Measurements from ENCODE around the gene ZGPAT. TPM values are rescaled to one million over a fixed set of nuclear protein-coding genes. Genes with fewer than 3 reads are reported as not detected.

Gene ZGPAT
- total RNA-seq, 1 donor from 2014 or later, result 15.1 TPM

- intact Hi-C loops (cut with DNase I), result no loop called here
- DNase-seq (ENCODE audit: missing footprints), result no peak
- ATAC-seq, result no peak
These were observed 41.1 kb downstream of the ZGPAT start for GRCh38 chr20:63748934-63749270.

- ATAC-seq, result no peak
- DNase-seq (ENCODE audit: missing footprints), result no peak
- intact Hi-C loops (cut with DNase I), result no loop called here
These were observed 42.0 kb downstream of the ZGPAT start for GRCh38 chr20:63749597-63750508.

GRCh38 chr20:63750807-63751470, 43.1 kb downstream of the ZGPAT start:
- no peak for ATAC-seq
- intact Hi-C loops (cut with DNase I), result no loop called here
- DNase-seq (ENCODE audit: missing footprints), result no peak

DNA sequence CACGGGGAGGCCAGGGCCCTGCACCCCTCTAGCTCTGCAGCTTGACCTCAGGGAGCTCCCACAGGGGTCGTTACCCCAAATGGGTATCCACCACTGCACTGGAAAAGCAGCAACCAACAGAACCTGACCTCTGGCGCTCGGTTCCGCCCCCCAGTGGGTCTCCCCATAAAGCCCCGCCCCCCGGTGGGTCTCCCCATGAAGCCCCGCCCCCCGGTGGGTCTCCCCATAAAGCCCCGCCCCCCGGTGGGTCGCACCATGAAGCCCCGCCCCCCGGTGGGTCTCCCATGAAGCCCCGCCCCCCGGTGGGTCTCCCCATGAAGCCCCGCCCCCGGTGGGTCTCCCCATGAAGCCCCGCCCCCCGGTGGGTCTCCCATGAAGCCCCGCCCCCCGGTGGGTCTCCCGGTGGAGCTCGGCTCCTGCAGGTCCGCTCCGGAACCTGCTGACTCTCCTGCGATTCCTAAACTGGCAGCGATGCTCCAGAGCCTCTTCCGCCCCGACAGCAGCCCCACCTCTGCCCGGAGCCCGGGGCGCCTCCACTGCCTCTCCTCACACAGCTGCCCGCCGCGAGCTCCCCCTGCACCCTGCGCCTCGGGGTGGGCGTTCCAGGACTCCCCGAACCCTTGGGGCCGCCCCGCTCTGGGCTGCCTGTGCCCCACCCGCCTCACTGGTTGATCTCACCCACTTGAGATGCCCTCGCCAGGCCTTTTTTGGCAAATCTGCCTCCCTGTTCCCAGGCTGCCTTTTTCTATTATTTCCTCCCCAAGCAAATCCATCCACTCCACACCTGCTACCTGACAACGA, 43.8 kb downstream of the ZGPAT start:
- intact Hi-C loops (cut with DNase I), result no loop called here
- DNase-seq (ENCODE audit: missing footprints), result no peak

DNA sequence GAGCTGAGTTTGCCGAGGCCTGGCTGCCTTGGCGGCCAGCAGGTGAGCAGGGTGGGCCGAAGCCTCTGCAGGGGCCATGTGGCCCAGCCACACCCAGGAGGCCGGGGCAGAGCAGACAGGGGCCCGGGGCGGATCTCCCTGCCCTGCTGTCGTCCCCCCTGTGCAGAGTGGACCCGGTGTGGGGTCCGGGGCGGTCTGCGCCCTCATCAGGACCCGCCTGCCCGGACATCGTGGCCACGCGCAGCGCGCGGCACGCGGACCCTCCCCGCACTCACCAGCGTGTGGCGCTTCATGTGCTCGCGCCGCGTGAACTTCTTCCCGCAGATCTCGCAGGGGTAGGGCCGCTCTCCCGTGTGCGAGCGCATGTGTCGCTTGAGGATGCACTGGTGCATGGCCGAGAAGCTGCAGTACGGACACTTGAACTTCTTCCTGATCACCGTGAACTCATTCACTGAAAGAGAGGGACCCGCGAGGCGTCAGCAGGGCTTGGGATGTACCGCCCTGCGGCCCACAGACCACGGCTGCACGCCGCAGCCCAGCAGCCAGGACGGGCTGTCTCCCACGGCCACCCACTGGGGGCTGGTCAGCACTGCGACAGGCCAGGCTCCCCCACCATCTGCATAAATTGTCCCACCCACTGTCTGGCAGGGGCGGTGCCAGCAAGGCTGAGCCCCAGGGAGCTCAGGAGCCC, 44.7 kb downstream of the ZGPAT start:
- no peak for DNase-seq (ENCODE audit: missing footprints)
- intact Hi-C loops (cut with DNase I), result no loop called here
- no peak for ATAC-seq

More for the DNA sequence above, 43.8 kb downstream of the ZGPAT start:
- ATAC-seq, result no peak

DNA sequence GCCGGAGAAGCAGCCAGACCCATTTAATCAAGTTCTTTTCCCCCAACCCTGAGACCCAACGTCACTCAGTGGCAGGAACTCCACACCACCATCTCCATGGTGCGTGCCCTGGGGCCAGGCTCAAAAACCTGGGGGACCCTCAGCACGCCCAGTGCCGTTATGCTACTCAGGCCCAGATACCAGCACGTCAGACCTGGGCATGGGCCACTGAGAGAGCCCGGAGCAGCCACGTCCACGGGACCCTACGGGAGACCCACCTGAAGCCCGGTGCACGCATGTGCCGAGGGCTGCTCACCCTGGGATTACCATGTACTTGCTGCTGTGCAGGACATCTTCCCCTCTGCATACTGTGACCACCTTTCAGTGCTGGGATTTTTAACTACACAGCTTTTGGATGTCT, 45.5 kb downstream of the ZGPAT start:
- intact Hi-C loops (cut with DNase I), result no loop called here
- ATAC-seq, result no peak
- DNase-seq (ENCODE audit: missing footprints), result no peak

- intact Hi-C loops (cut with DNase I), result no loop called here
- no peak for DNase-seq (ENCODE audit: missing footprints)
- ATAC-seq, result peak; percentile 14
These were observed 46.2 kb downstream of the ZGPAT start for GRCh38 chr20:63754008-63754407.

DNA sequence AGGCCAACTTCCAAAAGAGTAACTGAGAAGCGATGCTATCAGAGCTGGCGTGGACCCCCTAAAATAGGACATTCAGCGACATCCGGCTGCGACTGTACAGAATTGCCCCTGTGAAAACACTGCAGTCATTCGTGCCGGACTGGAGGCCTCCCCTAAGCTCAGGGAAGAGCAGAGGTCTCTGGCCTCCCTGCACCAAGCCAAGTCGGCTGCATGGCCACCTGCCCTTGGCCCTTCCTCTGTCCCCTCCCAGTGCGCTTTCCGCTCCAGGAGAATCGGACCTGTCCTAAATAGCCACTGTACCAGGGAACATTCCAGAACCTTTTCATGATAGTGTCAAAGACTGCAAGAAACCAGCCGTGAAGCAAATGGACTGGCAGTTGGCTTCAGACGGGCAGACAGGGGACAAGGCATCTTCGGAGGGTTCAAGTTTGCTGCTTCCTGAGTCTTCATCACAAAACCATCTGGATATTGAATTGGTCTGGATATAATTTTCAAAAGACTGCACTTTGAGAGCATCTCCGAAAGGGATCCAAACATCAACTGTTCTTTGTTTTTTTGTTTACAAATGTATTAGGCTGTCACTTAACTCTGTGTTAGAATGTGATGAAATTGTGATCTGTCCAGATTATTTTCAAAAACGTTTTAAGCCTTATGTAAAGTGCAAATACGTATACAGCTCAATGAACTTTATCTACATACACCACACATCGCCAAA, 48.3 kb downstream of the ZGPAT start:
- intact Hi-C loops (cut with DNase I), result no loop called here
- no peak for DNase-seq (ENCODE audit: missing footprints)
- ATAC-seq, result no peak

DNA sequence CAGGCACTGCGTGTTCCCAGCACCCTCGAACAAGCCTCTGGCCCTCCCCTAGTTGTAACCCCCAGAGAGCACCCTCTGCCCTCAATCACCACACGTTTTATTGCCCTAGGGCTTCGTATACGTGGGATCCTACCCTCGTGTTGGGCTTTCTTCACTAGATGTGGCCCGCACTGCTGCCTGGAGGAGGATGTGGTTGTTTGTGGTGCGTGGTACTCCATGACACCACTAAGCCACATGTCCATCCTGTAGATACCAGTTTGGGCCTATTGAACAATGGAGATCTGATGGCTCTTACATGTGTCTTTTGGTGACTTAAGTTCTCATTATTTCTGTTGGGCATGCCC, 48.8 kb downstream of the ZGPAT start:
- intact Hi-C loops (cut with DNase I), result no loop called here
- ATAC-seq (no peak), DNase-seq (ENCODE audit: missing footprints) (no peak)

DNA sequence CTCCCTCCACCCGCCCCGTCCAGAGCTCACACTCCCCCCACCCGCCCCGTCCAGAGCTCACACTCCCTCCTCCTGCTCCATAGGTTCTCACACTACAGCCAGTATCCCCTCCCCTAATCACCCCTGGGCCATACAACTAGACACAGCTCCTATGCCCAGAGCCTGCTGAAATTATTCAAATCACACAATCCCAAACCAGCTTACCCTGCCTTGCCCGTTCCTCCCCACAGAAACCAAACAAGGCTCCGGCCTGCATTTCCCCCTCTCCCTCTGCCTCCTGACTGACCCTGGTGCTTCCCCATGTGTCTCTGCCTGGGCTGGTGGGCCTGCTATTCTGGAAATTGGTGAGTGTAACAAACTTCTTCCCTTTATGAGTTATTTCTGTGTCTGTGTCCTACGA, 50.3 kb downstream of the ZGPAT start:
- ATAC-seq (no peak), DNase-seq (ENCODE audit: missing footprints) (no peak)
- intact Hi-C loops (cut with DNase I), result no loop called here

- intact Hi-C loops (cut with DNase I), result no loop called here
- DNase-seq (ENCODE audit: missing footprints), result no peak
- no peak for ATAC-seq
These were observed 51.6 kb downstream of the ZGPAT start for GRCh38 chr20:63759377-63759901.

- no peak for ATAC-seq
- intact Hi-C loops (cut with DNase I), result no loop called here
- no peak for DNase-seq (ENCODE audit: missing footprints)
These were observed 57.4 kb downstream of the ZGPAT start for GRCh38 chr20:63765082-63765873.

DNA sequence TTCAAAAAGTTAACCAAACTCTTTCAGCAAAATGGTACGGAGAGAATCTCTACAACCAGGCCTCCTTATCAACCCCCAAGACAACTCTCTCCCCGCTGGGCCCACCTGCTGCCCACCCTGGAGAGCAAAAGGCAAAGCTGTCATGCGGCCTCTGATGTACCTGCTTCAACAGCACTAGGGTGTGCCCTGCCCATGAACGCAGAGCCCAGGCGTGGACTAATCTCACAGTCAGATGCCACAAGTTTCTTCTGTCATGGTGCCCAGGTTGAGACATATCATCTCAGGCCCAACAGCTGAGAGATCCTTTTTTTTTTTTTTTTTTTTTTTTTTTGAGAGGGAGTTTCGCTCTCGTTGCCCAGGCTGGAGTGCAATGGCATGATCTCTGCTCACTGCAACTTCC, 58.1 kb downstream of the ZGPAT start:
- DNase-seq (ENCODE audit: missing footprints), result no peak
- no peak for ATAC-seq
- intact Hi-C loops (cut with DNase I), result no loop called here

DNA sequence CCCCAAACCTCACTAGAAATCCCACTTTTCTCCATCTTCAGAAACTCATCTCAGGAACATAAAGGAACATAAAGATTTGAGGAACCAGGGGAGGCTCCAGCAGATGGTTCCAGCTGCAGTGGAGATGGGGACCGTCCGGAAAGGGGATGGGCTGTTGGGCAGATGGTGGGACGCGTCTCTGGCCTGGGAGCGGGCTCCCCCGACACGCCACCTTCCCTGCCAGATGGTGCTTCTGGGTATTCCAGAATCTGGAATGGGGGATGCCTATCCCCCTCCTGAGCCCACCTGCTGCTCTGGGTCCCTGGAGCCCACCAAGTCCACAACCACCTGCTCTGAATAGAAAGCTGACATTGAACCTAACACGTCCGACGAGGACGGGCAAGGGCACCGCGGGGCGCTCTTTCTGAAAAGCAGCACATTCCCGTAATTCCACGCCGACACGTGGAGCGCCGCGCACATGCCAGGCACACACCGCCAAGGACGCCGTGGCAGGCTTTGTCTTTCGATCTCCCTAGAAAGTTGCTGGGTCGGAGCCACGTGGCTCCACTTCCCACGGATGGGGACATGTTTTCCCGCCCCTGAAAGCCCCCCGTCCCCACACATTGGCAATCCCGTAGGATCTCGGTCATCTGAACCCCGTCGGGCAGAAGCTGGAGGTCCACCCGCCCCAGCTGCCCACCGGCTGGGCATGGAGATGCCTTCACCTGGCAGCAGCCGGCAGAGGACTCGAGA, 59.0 kb downstream of the ZGPAT start:
- ATAC-seq (no peak), DNase-seq (ENCODE audit: missing footprints) (no peak)
- intact Hi-C loops (cut with DNase I), result no loop called here

- DNase-seq (ENCODE audit: missing footprints), result no peak
- peak; percentile 64 for ATAC-seq
- intact Hi-C loops (cut with DNase I), result no loop called here
These were observed 59.6 kb downstream of the ZGPAT start for GRCh38 chr20:63767456-63767855.

DNA sequence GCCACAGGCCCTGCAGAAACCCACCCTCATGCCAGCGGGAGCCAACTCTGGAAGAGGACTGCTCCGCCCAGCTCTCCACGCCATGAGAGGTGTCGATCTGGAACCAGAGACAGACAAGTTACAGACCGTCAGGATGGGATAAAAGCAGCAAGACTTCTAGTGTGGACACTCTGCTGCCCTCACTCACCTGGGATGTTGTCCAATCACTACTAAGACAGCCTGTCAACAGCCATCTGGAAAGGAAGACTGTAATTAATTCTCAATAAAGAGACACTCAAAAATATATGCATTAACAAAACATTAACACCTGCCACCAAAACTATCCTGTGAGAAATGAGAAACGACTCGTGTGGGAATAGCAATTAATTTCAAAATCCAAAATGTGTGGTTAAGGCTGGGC, 60.0 kb downstream of the ZGPAT start:
- DNase-seq (ENCODE audit: missing footprints), result no peak
- no peak for ATAC-seq
- intact Hi-C loops (cut with DNase I), result no loop called here

Measured in Right ventricle myocardium inferior (tissue), 1 donor.